H9 (cell line): ENCODE results near the gene HTR3A. TPM values are rescaled to one million over a fixed set of nuclear protein-coding genes. Genes with fewer than 3 reads are reported as not detected.

Experiments used
- DNase-seq: peaks from one replicate; pipeline ENCODE4 v3.0.0-alpha.2; 2017
- H2AFZ ChIP-seq: one replicate; pipeline ENCODE4 v1.6.1; 2013; ENCODE audit warnings: mild to moderate bottlenecking, low read length, control low read depth, moderate library complexity
- H2AK5ac ChIP-seq: 2 replicates; pipeline ENCODE4 v1.6.1; 2013; ENCODE audit warnings: low read length, control low read depth, mixed read lengths; ENCODE audit not compliant: insufficient read length
- H2BK120ac ChIP-seq: one replicate; pipeline ENCODE4 v1.6.1; 2013; ENCODE audit warnings: low read depth, mild to moderate bottlenecking, low read length, control low read depth, inconsistent platforms; ENCODE audit not compliant: poor library complexity, severe bottlenecking
- H2BK12ac ChIP-seq: 2 replicates; pipeline ENCODE4 v1.6.1; 2013; ENCODE audit warnings: low read length, control low read depth, mixed read lengths, low read depth; ENCODE audit not compliant: insufficient read length
- H2BK15ac ChIP-seq: 2 replicates; pipeline ENCODE4 v1.6.1; 2013; ENCODE audit warnings: low read depth, low read length, control low read depth
- H2BK20ac ChIP-seq: one replicate; pipeline ENCODE4 v1.6.1; 2013; ENCODE audit warnings: low read depth, mild to moderate bottlenecking, low read length, control low read depth, inconsistent platforms; ENCODE audit not compliant: poor library complexity, severe bottlenecking
- H2BK5ac ChIP-seq: 2 replicates; pipeline ENCODE4 v1.6.1; 2013; ENCODE audit warnings: low read length, control low read depth, mixed read lengths; ENCODE audit not compliant: insufficient read length
- H3K14ac ChIP-seq: 2 replicates; pipeline ENCODE4 v1.6.1; 2013; ENCODE audit warnings: low read length, control low read depth; ENCODE audit not compliant: insufficient read depth
- H3K18ac ChIP-seq: 2 replicates; pipeline ENCODE4 v1.6.1; 2013; ENCODE audit warnings: low read depth, mild to moderate bottlenecking, mixed read lengths, low read length, control low read depth; ENCODE audit not compliant: insufficient read length
- H3K23ac ChIP-seq: 2 replicates; pipeline ENCODE4 v1.6.1; 2013; ENCODE audit warnings: low read length, control low read depth, mixed read lengths, low read depth; ENCODE audit not compliant: insufficient read length
- H3K23me2 ChIP-seq: 2 replicates; pipeline ENCODE4 v1.6.1; 2013; ENCODE audit warnings: low read depth, mild to moderate bottlenecking, mixed read lengths, low read length, control low read depth; ENCODE audit not compliant: insufficient read length, poor library complexity, severe bottlenecking
- H3K27ac ChIP-seq: 2 replicates; pipeline ENCODE4 v1.5.1; 2013; ENCODE audit warnings: low read length, control low read depth, mixed read lengths, low read depth; ENCODE audit not compliant: insufficient read length
- H3K27me3 ChIP-seq: 2 replicates; pipeline ENCODE4 v1.6.1; 2013; ENCODE audit warnings: low read length, control low read depth, inconsistent platforms; ENCODE audit not compliant: insufficient read depth
- H3K4ac ChIP-seq: 2 replicates; pipeline ENCODE4 v1.6.1; 2013; ENCODE audit warnings: low read depth, mild to moderate bottlenecking, control low read depth, inconsistent platforms, low read length, moderate library complexity
- H3K4me1 ChIP-seq: 2 replicates; pipeline ENCODE4 v1.6.1; 2013; ENCODE audit warnings: low read length, control low read depth, inconsistent platforms; ENCODE audit not compliant: insufficient read depth
- H3K4me2 ChIP-seq: 2 replicates; pipeline ENCODE4 v1.6.1; 2013; ENCODE audit warnings: low read length, control low read depth, mixed read lengths; ENCODE audit not compliant: insufficient read length, insufficient read depth
- H3K56ac ChIP-seq: 2 replicates; pipeline ENCODE4 v1.6.1; 2013; ENCODE audit warnings: low read depth, mild to moderate bottlenecking, mixed read lengths, low read length, control low read depth; ENCODE audit not compliant: insufficient read length
- H3K79me1 ChIP-seq: 2 replicates; pipeline ENCODE4 v1.6.1; 2013; ENCODE audit warnings: low read depth, mild to moderate bottlenecking, moderate library complexity, low read length, control low read depth, inconsistent platforms; ENCODE audit not compliant: insufficient read depth, poor library complexity, severe bottlenecking
- H3K79me2 ChIP-seq: 2 replicates; pipeline ENCODE4 v1.6.1; 2013; ENCODE audit warnings: low read length, control low read depth, inconsistent platforms; ENCODE audit not compliant: insufficient read depth
- H3K9ac ChIP-seq: 2 replicates; pipeline ENCODE4 v1.6.1; 2013; ENCODE audit warnings: low read length, control low read depth, mixed read lengths; ENCODE audit not compliant: insufficient read length; ENCODE audit errors: extremely low read depth
- H3K9me3 ChIP-seq: one replicate; pipeline ENCODE4 v1.6.1; 2013; ENCODE audit warnings: low read depth, low read length, inconsistent platforms; ENCODE audit not compliant: control insufficient read depth
- H3T11ph ChIP-seq: one replicate; pipeline ENCODE4 v1.6.1; 2013; ENCODE audit warnings: mild to moderate bottlenecking, low read length, control low read depth, inconsistent platforms
- H4K20me1 ChIP-seq: one replicate; pipeline ENCODE4 v1.6.1; 2013; ENCODE audit not compliant: control insufficient read depth, insufficient read length, insufficient read depth
- H4K5ac ChIP-seq: 2 replicates; pipeline ENCODE4 v1.6.1; 2013; ENCODE audit warnings: low read depth, mild to moderate bottlenecking, mixed read lengths, low read length, control low read depth; ENCODE audit not compliant: insufficient read length
- H4K8ac ChIP-seq: replicated peaks from 2 replicates; pipeline ENCODE4 v1.6.1; 2013; ENCODE audit warnings: low read length, control low read depth, mixed read lengths, low read depth; ENCODE audit not compliant: insufficient read length
- H4K91ac ChIP-seq: 2 replicates; pipeline ENCODE4 v1.6.1; 2013; ENCODE audit warnings: low read depth, mild to moderate bottlenecking, moderate library complexity, mixed read lengths, low read length, control low read depth; ENCODE audit not compliant: insufficient read length
- H3K27ac Mint-ChIP-seq, 3 experiments: 2 replicates in 2 of 3; 3 replicates in 1 of 3; pipeline ENCODE4 v1.8.0; 2020 to 2021; ENCODE audit warnings: mixed read lengths in 3 of 3, mild to moderate bottlenecking in 1 of 3, moderate library complexity in 1 of 3
- H3K27me3 Mint-ChIP-seq: 2 replicates; pipeline ENCODE4 v1.8.0; 2021; ENCODE audit warnings: low read depth, mild to moderate bottlenecking, moderate library complexity, mixed read lengths
- H3K36me3 Mint-ChIP-seq, 3 experiments: 2 replicates in 2 of 3; 3 replicates in 1 of 3; pipeline ENCODE4 v1.8.0; 2020 to 2021; ENCODE audit warnings: low read depth in 3 of 3, mixed read lengths in 3 of 3; ENCODE audit not compliant: insufficient read depth in 1 of 3
- H3K4me1 Mint-ChIP-seq, 2 experiments: 2 replicates each; pipeline ENCODE4 v1.8.0; 2020; ENCODE audit warnings: mixed read lengths in 2 of 2
- H3K4me3 Mint-ChIP-seq, 2 experiments: 2 replicates in 1 of 2; 3 replicates in 1 of 2; pipeline ENCODE4 v1.8.0; 2020 to 2021; ENCODE audit warnings: mild to moderate bottlenecking in 2 of 2, mixed read lengths in 2 of 2, moderate library complexity in 1 of 2
- H3K9me3 Mint-ChIP-seq, 2 experiments: 2 replicates in 1 of 2; 3 replicates in 1 of 2; pipeline ENCODE4 v1.8.0; 2020; ENCODE audit warnings: mild to moderate bottlenecking in 2 of 2, mixed read lengths in 2 of 2, moderate library complexity in 1 of 2
- WGBS: extraction: QIAGEN DNeasy Blood & Tissue Kit; methylation state at CpG from one replicate; pipeline ENCODE4 v1.1.7; 2013; ENCODE audit warnings: missing lambda C conversion rate, low lambda C conversion rate, mixed read lengths; ENCODE audit not compliant: insufficient read length; ENCODE audit errors: extremely low coverage; 5-methylcytosine and 5-hydroxymethylcytosine counted together
- total RNA-seq: library from RNA; stranded (reverse); gene quantifications from 2 replicates; pipeline ENCODE4 v1.2.1, GENCODE V29; 2021
- TF ChIP-seq, protein P1 (sequence below): fragments of 200-600 bp; sonication (generic); conservative IDR thresholded peaks from 3 replicates; pipeline ENCODE4 v1.8.0; 2021; ENCODE audit warnings: antibody characterized with exemption, mild to moderate bottlenecking

Gene HTR3A
- total RNA-seq, 1 experiment from 2014 or later = 4.1 TPM

DNA sequence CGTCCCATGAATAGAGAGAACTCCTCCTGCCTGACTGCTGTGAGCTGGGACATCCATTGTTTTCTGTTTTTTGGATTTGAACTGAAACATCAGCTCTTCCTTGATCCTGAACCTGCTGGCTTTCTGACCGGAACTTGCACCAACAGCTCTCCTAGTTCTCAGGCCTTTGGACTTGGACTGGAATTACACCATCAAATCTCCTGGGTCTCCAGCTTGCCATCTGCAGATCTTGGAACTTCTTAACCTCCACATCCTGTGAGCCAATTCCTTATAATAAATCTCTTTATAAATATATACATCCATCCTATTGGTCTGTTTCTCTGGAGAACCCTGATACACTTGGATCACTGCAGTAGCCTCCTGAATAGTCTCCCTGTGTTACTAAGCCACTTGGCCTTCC, 42.1 kb downstream of the HTR3A start:
- no peak overlapping the region for H3K9ac ChIP-seq
- no peaks in the 10 kb centered on the region for H3K79me1 ChIP-seq
- H3K23ac ChIP-seq = no peak overlapping the region
- no peak overlapping the region for H2AFZ ChIP-seq
- WGBS = no CpG with 5 or more reads among the region's 2 CpGs
- no peak overlapping the region for H3T11ph ChIP-seq
- H4K20me1 ChIP-seq = no peaks in the 10 kb centered on the region
- Mint-ChIP-seq H3K27me3 (peaks cover 4% of the 10 kb centered on the region; the same call in 1 of the 2 replicates), H3K27ac (no peak overlapping the region), H3K36me3 (no peaks in the 10 kb centered on the region), H3K4me1 (peaks cover 2 to 3% of the 10 kb centered on the region in 2 experiments; a peak in 1 of 4 replicates), H3K9me3 (no peaks in the 10 kb centered on the region), H3K4me3 (no peak overlapping the region)
- no peak overlapping the region for H3K4me2 ChIP-seq
- TF ChIP-seq, protein P1, sequence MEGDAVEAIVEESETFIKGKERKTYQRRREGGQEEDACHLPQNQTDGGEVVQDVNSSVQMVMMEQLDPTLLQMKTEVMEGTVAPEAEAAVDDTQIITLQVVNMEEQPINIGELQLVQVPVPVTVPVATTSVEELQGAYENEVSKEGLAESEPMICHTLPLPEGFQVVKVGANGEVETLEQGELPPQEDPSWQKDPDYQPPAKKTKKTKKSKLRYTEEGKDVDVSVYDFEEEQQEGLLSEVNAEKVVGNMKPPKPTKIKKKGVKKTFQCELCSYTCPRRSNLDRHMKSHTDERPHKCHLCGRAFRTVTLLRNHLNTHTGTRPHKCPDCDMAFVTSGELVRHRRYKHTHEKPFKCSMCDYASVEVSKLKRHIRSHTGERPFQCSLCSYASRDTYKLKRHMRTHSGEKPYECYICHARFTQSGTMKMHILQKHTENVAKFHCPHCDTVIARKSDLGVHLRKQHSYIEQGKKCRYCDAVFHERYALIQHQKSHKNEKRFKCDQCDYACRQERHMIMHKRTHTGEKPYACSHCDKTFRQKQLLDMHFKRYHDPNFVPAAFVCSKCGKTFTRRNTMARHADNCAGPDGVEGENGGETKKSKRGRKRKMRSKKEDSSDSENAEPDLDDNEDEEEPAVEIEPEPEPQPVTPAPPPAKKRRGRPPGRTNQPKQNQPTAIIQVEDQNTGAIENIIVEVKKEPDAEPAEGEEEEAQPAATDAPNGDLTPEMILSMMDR = no peak
- no peak overlapping the region for H2BK5ac ChIP-seq
- no peaks in the 10 kb centered on the region for H3K4me1 ChIP-seq
- no peak overlapping the region for H3K56ac ChIP-seq
- no peak overlapping the region for H2BK20ac ChIP-seq
- H3K4ac ChIP-seq = no peak overlapping the region
- H2BK120ac ChIP-seq = no peak overlapping the region
- H4K91ac ChIP-seq = no peak overlapping the region
- H2BK15ac ChIP-seq = no peak overlapping the region
- no peak overlapping the region for H3K14ac ChIP-seq
- H3K27ac ChIP-seq = no peak overlapping the region
- no peaks in the 10 kb centered on the region for H3K9me3 ChIP-seq
- no peak for DNase-seq
- H3K79me2 ChIP-seq = no peaks in the 10 kb centered on the region
- H2AK5ac ChIP-seq = no peak overlapping the region
- H4K5ac ChIP-seq = no peak overlapping the region
- H3K18ac ChIP-seq = no peak overlapping the region
- no peaks in the 10 kb centered on the region for H3K23me2 ChIP-seq
- no peak overlapping the region for H2BK12ac ChIP-seq
- no peaks in the 10 kb centered on the region for H3K27me3 ChIP-seq
- H4K8ac ChIP-seq = no peak overlapping the region
